GM04504 (cell line): ENCODE results near the gene ARHGAP26.
A peak's percentile ranks its signal among the peaks of the same experiment; 100 is the strongest.
"Not testable (repeated sequence)": the region's sequence is repeated elsewhere in the genome, so short reads cannot be mapped to it uniquely, and the experiment has no call there.

Source experiments
- DNase-seq: peaks from one replicate; pipeline ENCODE4 v3.0.0-alpha.2; 2012; ENCODE audit warnings: low read depth

The ARHGAP26 gene

DNA sequence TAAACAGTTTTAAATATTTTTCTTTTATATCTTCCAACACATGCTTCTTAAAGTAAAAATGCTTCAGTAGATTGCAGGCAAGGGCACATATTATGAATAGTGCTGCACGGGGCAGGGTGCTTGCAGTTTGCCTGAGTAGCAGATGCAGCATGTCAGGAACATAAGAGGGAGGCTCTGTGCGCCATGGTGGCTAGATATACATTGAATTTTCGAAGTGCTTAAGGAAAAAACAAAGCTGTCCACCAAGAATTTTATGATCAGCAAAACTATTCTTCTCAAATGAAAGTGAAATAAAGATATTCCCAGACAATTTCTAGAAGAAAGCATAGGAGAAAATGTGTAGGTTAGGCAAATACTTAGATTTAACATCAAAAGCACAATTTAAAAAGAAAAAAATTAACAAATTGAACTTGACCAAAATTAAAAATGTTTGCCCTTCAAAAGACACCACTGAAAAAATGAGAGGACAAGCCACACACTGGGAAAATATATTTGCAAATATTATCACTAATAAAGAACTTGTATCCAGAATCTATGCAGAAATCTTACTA is 420.2 kb downstream of the ARHGAP26 start:
- DNase-seq = no peak

DNA sequence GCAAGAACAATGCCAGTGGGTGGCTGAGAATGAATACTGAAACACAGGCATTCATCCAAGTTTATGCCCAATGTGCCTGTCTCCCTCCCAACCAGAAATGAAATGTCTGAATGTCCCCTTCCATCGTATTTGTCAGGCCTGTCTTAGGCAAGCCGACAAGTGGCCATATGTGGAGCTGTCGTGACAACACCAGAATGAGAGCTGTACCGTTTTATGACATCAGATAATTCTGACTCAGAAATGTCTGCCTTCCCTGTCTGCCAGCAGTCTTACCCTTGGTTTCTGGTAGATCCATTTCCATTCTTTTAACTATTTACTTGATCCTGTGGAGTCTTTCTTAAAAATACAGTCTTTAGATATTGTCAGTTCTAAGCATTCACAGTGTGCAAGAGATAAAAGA is 421.5 kb downstream of the ARHGAP26 start:
- DNase-seq = no peak

DNA sequence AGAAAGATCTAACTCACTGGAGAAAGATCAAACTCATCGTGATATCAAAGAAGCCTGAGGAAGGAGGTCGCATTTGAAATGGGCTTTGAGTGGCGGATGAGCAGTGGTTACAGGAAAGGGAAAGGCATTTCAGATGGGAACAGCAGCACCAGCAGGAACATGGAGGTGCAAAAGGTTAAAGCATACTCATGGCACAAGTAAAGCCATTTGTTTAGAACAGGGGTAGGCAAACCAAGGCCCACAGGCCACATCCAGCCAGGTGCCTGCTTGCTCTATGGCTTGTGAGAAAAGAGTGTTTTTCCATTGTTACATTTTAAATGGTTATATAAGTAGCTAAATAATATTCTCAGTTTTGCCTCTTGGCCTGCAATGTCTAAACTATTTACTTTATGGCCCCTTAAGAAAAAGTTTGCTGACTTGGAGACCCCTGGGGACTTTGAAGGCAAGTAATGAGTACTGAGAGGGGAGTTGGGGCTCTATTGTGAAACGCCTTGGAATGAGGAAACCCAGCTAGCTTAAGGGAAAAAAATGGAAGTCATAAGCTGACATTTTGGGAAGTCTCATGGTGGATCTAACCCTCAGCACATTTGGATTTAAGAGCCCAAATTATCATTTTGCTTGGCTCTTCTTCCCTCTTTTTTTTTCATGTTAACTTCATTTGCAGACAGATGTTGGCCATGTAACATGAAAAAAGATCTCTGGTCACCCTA is 422.2 kb downstream of the ARHGAP26 start:
- DNase-seq = no peak

DNA sequence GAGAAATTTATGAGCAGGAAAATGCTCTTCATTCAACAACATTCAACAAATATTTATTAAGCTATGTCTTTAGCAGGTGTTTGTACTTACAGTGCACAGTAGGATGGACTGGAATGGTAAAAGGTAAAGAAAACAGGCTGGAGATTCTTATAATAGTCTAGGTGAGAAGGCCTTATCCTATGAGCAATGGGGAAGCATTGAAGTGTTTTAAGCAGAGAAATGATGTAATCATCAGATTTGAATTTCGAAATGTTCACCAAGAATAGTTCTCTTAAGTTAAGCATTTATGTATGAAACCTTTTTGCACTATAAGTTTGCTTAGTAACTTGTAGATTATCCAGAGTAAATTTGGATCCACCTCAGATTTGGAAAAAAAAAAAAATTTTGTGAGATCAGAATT is 424.0 kb downstream of the ARHGAP26 start:
- no peak for DNase-seq

DNA sequence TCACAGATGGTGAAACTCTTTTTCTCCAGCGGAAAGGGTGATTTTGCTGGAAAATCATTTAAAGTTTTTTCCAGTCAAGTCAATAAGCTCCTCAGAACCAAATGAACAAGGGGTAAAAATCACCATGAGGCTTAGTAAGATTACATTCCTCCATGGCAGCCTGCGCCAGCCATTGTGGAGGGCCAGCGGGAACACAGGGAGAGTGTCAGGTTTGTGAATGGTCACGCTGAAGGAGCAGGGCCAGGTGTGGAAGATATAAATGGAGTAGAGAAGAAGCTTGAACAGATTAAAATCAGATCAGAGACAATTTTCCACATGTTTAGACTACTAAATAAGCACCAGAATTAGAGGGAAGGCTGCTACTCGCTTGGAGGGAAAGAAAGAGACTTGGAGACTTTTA is 424.5 kb downstream of the ARHGAP26 start:
- no peak for DNase-seq

DNA sequence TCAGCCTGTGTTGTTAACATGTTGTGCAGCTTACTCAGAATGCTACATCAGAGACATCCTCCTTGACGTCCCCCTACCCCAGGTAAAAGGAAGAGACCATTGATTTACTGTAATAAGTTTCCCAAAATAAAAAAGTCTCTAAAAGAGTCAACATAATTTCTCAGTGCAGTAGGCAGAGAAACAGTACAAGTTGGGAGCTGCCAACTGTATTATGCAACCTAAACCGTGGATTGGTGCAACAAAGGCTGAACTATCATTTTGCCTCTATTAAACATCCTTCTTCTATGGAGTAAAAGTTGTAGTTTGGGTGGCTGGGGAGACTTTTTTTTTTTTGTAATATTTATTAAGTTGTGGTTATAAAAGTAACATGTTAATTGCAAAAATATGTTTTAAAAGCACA is 425.3 kb downstream of the ARHGAP26 start:
- no peak for DNase-seq

DNA sequence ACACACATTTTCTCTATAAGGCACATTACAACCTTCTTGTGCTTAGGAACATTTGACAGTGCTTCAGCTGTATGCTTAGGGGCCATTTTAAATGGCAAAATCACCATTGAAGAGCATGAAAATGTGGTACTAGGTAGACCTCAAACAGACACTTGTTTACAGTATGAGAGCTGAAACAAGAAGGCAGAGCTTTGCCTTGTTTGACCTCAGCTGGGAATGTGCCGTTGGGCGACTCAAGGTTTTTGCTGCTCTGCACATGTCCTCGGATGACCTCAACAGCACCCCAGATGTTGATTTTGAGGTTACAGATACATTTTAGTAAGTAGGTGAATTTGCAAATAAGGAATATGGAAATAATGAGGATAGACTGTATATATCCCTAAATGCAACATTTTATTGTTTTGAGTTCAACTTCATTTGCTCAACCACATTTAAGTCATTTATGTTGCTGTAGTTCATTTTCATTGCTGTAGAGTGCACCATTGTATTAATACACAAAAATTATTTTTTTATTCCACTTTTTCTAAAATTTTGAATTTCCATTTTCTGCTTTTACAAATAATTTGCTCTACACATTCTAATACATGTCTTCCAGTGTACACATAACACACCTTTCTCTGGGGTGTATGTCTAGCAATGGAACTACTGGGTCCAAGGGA is 426.6 kb downstream of the ARHGAP26 start:
- DNase-seq = no peak

DNA sequence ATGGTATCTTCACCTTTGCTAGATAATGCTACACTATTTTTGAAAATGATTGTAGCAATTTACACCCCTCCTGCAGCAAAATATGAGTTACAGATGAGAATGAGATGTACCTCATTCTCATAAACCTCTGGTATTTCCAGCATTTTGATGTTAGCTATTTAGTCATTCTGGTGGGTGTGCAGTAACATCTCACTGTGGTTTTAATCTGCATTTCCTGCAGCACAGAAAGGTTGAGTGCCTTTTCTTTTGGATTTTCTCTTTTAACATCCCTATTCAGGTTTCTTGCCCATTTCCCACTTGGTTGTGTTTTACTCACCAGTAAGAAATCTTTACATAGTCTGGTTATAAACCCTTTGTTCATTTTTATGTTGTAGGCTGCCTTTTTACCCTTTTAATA is 427.1 kb downstream of the ARHGAP26 start:
- no peak for DNase-seq

DNA sequence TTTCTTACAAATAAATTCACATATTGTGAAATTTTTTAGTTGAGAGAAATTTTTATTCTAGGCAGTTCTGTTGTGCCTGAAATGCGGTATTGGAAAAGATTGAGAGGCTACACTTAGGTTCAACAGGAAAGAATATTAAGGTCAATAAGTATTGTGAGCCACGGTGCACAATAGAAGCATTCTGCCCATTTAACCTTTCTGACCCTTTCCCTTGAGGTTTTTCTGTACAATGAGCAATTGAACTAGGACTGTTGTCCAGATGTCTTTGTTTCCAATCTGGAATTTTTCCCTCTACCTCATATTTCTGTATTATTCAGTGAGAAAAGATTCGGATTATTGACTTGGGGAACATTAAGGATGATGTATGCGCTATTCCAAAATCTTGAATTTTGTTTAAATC is 428.2 kb downstream of the ARHGAP26 start:
- no peak for DNase-seq

DNA sequence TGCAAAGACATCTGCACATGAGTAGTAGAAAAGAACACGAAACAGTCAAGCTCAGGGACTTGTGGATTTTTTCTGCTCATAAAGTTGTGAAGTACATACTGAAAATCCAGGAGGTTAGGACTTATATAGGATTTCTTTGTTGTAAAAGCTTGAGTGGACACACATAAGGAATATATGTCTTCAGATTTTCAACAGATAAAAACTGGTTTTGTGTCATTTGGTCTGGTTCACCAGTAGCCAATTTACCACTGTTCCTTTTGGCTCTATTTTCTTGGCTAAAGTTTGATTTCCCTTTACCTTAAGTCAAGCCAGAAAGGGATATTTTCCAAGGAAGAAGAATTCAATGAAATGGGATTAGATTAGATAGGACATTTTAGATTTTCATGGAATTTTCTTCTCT is 429.0 kb downstream of the ARHGAP26 start:
- no peak for DNase-seq

DNA sequence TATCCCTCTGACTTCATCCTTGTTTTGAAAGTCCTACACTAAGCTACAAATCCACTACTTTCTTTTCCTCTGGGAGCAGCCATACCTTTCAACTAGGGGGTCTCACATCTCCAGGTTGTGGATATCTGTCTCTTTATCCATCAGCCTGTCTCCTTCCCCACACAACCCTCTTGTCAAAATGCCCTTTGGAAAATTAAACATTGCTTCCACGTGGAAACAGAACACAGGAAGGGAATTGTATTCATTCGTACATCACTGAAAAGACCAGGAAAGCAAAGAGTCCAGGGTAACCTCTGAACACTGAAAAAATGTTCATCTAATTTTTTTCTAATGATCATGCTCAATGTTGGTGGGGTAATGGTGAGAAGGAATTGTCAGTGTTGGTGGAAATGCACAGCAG is 429.7 kb downstream of the ARHGAP26 start:
- no peak for DNase-seq

DNA sequence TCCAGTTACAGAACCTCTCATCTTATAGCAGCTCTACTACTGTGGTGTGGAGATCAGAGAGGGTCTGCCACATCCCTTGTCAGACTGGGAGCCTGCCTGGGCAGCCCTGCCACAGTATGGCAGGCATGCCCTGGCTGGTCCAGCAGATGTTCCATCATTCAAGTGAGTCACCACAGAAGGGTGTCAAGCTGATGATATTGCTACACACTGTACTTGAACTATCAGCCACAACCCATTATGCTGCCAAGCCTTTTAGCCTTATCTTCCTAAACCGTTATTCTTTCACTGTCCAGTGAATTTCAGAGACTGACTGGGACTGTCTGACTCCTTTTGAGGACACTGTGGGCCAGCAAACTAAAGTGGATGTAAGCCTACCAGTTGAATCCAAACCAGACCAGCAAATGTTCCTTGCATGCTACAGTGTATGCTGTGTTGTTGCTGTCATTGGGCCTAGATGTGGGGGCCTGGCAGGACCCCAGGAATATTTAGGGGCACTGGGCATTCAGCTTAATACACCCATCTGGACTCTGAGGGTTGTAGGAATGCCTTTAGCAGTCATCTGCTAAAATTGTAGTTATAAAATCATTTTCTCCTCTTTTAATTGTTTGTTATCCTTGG is 430.7 kb downstream of the ARHGAP26 start:
- no peak for DNase-seq

DNA sequence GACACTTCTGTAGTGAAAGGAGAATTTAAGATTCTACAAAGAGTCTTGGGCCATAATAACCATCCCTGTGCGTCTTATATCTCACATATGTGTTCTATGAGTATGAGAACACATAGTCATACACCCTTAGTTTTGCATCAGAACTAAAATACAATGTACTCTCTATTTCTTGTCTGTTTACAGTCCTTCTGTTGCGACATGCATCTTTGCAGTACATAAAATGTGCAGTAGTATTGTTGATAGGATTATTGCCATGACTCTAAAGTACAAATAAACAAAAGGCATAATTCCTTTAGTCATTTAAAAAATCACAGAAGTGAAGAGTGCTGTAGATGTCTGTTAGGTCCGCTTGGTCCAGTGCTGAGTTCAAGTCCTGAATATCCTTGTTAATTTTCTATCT is 431.4 kb downstream of the ARHGAP26 start:
- no peak for DNase-seq

DNA sequence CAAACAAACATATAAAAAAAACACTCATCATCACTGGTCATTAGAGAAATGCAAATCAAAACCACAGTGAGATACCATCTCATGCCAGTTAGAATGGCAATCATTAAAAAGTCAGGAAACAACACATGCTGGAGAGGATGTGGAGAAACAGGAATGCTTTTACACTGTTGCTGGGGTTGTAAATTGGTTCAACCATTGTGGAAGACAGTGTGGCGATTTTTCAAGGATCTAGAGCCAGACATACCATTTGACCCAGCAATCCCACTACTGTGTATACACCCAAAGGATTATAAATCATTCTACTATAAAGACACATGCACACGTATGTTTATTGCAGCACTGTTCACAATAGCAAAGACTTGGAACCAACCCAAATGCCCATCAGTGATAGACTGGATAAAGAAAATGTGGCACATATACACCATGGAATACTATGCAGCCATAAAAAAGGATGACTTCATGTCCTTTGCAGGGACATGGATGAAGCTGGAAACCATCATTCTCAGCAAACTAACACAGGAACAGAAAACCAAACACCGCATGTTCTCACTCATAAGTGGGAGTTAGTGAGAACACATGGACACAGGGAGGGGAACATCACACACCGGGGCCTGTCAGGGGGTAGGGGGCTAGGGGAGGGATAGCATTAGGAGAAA is 433.3 kb downstream of the ARHGAP26 start:
- not testable (repeated sequence) for DNase-seq

DNA sequence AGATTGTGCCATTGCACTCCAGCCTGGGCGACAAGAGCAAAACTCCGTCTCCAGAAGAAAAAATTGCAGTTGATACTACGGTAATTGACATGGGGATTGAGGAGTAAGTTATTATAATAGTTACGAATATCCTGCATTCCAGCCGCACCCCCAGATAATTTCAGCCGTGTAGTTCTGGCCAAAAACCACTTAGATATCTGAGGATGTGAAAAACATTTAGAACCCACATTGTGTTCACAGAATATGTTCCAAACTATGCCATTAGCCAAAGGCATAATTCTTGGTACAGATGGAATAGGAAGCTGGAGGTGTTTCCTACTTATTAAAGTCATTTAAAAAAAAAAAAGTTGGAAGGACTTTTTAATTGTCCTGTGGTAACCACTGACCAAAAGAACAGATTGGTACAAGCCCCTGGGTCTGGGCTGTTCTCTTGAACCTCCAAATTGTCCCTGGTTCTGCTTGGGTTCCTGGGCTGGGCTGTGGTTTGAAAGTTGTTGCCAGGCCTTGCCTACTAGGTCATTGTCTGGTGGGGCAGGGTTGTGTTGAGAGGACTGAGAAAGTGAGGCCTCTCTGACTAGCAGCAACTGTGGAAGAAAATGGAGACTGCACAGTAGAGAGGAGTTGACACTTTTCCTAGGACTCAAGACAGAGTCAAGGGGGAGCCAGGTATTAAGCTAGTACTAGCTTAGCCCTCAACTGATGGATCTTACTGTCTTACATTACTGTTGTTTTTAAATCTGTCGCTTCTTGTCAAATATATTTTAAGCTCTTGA is 434.5 kb downstream of the ARHGAP26 start:
- no peak for DNase-seq

DNA sequence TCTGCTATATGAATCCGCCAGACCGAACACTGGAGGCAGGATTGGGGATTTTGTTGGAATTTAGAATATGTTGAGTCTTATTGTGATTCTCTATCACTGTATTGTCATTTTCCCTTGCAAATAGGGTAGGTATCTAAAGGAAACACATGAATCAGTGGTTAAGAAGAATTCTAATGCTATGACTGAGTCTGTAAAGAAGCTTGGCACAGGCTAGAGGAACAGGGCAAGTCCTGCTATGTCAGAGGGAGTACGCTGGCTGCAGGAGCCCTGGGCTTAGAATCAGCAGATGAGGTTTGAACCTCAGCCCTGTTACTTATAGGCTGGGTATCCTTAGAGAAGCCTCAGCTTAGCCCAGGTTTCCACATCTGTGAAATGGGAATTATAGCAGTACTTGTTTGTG is 435.2 kb downstream of the ARHGAP26 start:
- DNase-seq = peak; percentile 71

DNA sequence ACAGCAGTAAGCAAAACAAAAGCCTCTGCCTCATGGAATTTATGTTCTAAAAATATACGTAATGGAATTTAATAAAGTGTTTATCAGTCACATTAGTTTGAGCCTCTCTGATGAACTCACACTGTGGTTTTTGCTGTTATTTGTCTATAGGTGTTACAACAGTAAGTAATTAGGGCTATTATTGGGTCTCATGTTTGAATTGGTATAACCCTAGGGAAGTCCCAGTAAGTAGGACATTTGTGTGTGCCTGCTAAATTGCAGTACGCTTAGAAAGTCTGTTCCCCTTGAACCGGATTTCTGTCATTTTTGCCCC is 435.7 kb downstream of the ARHGAP26 start:
- no peak for DNase-seq

DNA sequence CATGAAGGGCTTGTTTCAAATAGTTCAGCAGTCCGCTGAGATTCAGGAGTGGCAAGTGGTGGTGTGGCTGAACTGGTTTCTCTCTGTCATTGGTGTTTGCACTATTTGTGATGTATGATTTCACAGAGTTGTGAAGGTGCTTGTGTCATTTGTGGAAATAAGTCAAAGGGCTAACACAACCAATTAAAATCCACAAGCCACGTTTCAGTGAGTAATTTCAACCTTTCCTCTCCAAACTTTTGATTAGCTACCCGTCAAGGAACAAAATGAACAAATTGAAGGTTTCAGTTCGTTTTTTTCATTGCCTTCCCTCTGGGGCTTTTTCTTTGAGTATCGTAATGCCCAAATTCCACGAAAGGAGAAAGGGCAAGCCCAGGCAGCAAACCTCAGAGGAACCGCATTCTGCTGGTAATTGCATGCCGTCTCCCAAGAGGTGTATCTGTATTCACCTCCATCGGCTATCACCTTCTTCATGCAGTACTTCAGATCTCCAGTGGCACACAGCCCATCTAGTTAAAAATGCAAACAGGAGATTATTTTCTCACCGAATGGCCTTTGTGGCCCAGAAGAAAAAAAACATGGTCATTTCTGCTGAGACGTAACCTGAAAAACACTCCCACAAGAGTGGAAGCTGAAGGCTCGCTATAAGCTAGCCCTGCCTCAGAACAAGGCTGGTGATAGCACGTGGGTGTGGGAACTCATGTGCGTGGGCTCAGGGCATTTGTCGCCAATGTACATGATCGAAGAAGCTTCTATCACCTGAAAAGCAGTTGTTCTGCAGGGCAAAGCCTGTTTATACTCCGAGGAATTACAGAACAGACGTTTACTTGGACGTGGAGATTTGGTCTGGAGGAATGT is 436.2 kb downstream of the ARHGAP26 start:
- DNase-seq = no peak

DNA sequence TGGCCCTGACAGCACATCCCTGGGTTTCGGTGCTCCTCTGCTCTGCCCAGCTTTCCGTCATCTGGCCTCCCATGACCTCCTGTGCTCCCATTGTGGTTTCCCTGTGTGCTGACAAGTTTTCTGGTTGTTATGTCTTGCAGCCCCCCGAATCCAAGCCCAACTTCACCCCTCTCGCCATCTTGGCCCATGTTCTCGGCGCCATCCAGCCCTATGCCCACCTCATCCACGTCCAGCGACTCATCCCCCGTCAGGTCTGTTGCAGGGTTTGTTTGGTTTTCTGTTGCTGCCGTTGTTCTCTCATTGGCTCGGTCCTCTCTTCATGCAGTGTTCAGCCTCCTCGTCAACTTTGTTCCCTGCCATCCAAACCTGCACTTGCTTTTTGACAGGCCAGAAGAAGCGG is 436.9 kb downstream of the ARHGAP26 start:
- no peak for DNase-seq

DNA sequence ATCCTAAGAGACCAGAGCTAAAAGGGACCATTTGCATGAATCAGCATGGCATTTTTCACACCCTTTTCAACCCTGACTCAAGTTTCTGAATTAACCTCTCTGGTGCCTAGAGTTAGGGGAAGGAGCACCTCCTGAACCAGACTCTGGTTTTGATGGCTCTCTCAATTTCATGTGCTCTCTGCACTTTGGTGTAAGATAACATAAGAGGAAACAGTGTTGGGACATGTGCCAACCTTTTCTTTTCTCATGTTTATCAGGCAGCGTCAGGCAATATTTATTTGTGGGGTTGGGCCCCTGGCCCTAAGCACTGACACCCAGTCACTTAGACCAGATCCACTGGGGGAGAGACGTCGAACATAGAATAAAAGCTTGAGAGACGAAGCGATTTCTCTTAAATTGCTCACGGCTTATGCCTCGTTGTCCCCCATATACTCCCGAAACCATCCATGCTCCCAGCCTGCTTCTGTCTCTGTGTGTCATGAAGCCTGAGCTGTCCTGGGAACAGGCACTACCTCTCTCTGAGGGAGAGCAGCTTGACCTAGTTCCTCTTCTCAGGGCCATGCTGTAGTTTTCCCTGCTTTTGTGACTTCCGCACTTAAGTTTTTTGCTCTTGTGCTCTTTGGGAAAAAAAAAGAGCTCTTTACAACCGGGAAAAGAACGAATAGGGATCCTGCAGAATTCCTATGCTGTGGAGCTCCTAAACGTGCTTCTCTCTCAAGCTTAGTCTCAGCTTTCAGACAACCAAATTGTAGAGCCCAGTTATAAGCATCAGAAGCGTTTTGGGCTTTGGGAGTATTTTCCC is 437.6 kb downstream of the ARHGAP26 start:
- DNase-seq = no peak

DNA sequence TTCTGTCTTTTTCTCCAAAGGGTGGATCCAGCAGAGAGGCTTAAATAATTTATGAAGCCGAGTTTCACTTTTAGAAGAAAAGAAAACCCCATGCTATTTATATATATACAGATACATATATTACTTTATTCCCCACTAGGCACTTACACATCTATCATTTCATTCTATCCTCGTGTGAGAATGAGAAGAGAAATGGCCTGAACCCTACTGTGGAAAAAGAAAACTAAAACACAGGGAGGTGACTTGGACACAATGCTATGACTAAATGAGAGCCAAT is 438.1 kb downstream of the ARHGAP26 start:
- DNase-seq = no peak
